Measurements from ENCODE around the gene GDF7. TPM values are rescaled to one million over a fixed set of nuclear protein-coding genes. Genes with fewer than 3 reads are reported as not detected.

The GDF7 gene
- total and polyA plus RNA-seq, 2 of the 8 experiments (the other 6 are each of a cell fraction or from before 2014, with no cell fraction given) = 0.04 to 0.06 TPM

DNA sequence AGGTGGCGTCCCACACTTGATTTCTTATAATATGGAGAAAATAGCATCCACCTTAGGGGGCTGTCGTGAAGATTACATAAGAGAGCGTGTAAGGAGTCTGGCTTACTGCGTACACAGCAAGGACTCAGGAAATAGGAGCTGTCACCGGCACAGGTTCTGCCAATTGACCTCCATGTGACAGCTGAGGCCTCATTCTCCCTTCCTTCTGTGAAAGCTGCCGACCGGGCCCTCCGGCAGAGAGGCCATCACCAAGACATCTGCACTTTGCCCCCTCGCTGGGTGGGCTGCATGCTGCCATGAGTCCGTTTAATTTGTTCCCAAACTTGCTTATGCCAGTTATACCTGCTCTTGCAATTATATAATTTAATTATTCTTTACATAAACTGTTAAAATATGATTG, 43.7 kb upstream of the GDF7 start:
- Histone ChIP-seq H2AK5ac (ENCODE audit: low read depth, low read length) (no peak overlapping the region), H3K4ac (replicated peaks; ENCODE audit: insufficient read length, low read depth, low read length) (no peak overlapping the region), H2BK12ac (ENCODE audit: low read depth, low read length) (no peak overlapping the region), H3K4me3 (ENCODE audit: extremely low read depth in 1 of 4, insufficient read depth in 2 of 4, low read depth in 3 of 4, low read length in 4 of 4) (no peak overlapping the region), H3K18ac (ENCODE audit: extremely low read depth, low read length) (no peak overlapping the region), H3K27ac (ENCODE audit: low read depth, low read length) (no peak overlapping the region), H2BK120ac (replicated peaks; ENCODE audit: low read depth, low read length) (no peak overlapping the region), H2BK5ac (ENCODE audit: low read depth, low read length) (no peak overlapping the region), H3K36me3 (ENCODE audit: control insufficient read depth in 2 of 4, insufficient read depth in 4 of 4, low read length in 3 of 4) (0 out of 8 replicates have a peak, but pooled peaks cover 0 to 2% (median 0%) of the 10 kb centered on the region in 4 experiments), H3K9me3 (ENCODE audit: insufficient read depth in 2 of 2, low read depth in 1 of 2, low read length in 1 of 2) (no peaks in the 10 kb centered on the region), H3K23me2 (ENCODE audit: low read depth, low read length) (no peaks in the 10 kb centered on the region), H2AFZ (ENCODE audit: low read length) (no peak overlapping the region), H3K9ac (replicated peaks in 1 of 4; ENCODE audit: extremely low read depth in 1 of 4, low read depth in 3 of 4, low read length in 3 of 4) (no peak overlapping the region), H3K23ac (ENCODE audit: insufficient read length) (no peak overlapping the region), H3K14ac (ENCODE audit: insufficient read length) (no peak overlapping the region), H2BK15ac (ENCODE audit: low read length) (no peak overlapping the region), H3K79me1 (ENCODE audit: low read depth, low read length) (no peaks in the 10 kb centered on the region), H3K79me2 (ENCODE audit: control insufficient read depth in 1 of 2, insufficient read depth in 2 of 2, low read length in 2 of 2) (no peaks in the 10 kb centered on the region), H3K4me1 (replicated peaks in 1 of 4; ENCODE audit: control insufficient read depth in 3 of 4, insufficient read depth in 4 of 4, low read length in 3 of 4) (no peaks in the 10 kb centered on the region), H3K27me3 (replicated peaks in 1 of 4; ENCODE audit: control insufficient read depth in 3 of 4, extremely low read depth in 1 of 4, insufficient read depth in 3 of 4, low read length in 3 of 4) (no peaks in the 10 kb centered on the region), H4K8ac (ENCODE audit: extremely low read depth, insufficient read depth, low read length) (no peak overlapping the region), H4K91ac (replicated peaks; ENCODE audit: insufficient read length, low read length) (no peak overlapping the region), H4K20me1 (replicated peaks in 1 of 2; ENCODE audit: control insufficient read depth in 1 of 2, insufficient read depth in 2 of 2, low read length in 2 of 2) (no peaks in the 10 kb centered on the region), H4K5ac (ENCODE audit: insufficient read length, low read depth, low read length) (no peak overlapping the region), H3K4me2 (ENCODE audit: insufficient read depth in 1 of 2, low read depth in 2 of 2, low read length in 2 of 2) (no peak overlapping the region), H3K56ac (replicated peaks; ENCODE audit: insufficient read length, low read depth, low read length) (no peak overlapping the region), H2BK20ac (ENCODE audit: low read length) (no peak overlapping the region)
- FAIRE-seq (no peak), DNase-seq (ENCODE audit: low read depth in 1 of 2, low spot score in 2 of 2) (no peak)
- 94% methylated on average over 10 of the region's 10 CpGs; no CpG with 5 or more reads in 1 of the 2 experiments for WGBS, 2 experiments (ENCODE audit: extremely low coverage in 1 of 2, insufficient coverage in 1 of 2, insufficient read length in 1 of 2, insufficient replicate concordance in 2 of 2, low coverage in 1 of 2, low lambda C conversion rate in 2 of 2, missing lambda C conversion rate in 1 of 2)
- ChIA-PET POLR2A (ENCODE audit: partially characterized antibody) (interaction anchor here (0.8 kb wide), 1 partner anchor 177 kb away, joined by 4 read pairs; the partner anchor contains the start of gene RHOB), CTCF (ENCODE audit: partially characterized antibody) (interaction anchor here (1.2 to 4.2 kb wide), 3 partner anchors 8 to 212 kb away, joined by 3 to 24 read pairs (median 10); no protein-coding TSS in a partner anchor)
- TF ChIP-seq PHF8 (conservative IDR thresholded peaks at IDR 0.05; ENCODE audit: low read depth, low read length) (no peak), SP4 (IDR thresholded peaks at IDR 0.05; ENCODE audit: low read length) (no peak)
- TF ChIP-seq, protein P1, sequence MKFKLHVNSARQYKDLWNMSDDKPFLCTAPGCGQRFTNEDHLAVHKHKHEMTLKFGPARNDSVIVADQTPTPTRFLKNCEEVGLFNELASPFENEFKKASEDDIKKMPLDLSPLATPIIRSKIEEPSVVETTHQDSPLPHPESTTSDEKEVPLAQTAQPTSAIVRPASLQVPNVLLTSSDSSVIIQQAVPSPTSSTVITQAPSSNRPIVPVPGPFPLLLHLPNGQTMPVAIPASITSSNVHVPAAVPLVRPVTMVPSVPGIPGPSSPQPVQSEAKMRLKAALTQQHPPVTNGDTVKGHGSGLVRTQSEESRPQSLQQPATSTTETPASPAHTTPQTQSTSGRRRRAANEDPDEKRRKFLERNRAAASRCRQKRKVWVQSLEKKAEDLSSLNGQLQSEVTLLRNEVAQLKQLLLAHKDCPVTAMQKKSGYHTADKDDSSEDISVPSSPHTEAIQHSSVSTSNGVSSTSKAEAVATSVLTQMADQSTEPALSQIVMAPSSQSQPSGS (IDR thresholded peaks at IDR 0.05; ENCODE audit: low read length) = no peak
- TF ChIP-seq, protein P2, sequence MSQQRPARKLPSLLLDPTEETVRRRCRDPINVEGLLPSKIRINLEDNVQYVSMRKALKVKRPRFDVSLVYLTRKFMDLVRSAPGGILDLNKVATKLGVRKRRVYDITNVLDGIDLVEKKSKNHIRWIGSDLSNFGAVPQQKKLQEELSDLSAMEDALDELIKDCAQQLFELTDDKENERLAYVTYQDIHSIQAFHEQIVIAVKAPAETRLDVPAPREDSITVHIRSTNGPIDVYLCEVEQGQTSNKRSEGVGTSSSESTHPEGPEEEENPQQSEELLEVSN (IDR thresholded peaks at IDR 0.05) = no peak

All from H1 (cell line).